ENCODE results near the gene FOLH1.
"Not testable (repeated sequence)": the region's sequence is repeated elsewhere in the genome, so short reads cannot be mapped to it uniquely, and the experiment has no call there.

FOLH1 gene

GRCh38 chr11:49208006-49208721 lies at the start of gene FOLH1:
Gene FOLH1 (minus strand): TSS chr11:49208602. CDS start chr11:49208409, 193 bp downstream.
- no peak for DNase-seq

DNA sequence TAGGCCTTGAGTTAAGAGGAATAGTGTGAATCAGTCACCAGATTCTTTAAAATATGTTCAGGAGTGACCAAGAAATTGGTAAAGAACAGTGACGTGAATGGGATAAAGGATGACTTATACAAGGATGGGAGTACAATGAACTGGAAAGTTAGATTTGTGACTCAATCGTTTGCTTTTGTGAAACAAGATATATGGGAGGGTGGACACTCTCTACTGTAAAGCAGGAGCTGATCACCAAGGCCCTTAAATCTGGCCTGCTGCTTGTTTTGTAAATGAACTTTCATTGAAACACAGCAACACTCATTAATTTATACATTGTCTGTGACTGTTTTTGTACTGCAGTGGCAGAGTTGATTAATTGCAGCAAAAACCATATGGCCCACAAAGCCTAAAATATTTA lies 46.7 kb upstream of the FOLH1 start:
- DNase-seq: not testable (repeated sequence)

DNA sequence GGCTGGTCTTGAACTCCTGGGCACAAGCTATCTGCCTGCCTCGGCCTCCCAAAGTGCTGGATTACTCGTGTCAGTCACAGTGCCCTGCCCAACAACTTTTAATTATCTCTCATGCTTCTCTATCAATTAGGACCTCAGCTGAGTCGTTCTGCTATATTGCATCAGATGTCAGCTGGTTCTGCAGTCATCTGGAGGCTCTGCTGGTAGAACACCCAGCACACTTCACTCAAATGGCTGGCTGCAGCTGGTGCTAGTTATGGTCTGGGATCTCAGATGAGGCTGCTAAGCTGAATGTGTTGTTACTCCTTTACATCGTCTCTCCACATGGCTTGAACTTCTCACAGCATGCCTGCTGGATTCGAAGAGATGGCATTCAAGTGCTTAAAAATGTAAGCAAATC lies 42.8 kb upstream of the FOLH1 start:
- DNase-seq: not testable (repeated sequence)

DNA sequence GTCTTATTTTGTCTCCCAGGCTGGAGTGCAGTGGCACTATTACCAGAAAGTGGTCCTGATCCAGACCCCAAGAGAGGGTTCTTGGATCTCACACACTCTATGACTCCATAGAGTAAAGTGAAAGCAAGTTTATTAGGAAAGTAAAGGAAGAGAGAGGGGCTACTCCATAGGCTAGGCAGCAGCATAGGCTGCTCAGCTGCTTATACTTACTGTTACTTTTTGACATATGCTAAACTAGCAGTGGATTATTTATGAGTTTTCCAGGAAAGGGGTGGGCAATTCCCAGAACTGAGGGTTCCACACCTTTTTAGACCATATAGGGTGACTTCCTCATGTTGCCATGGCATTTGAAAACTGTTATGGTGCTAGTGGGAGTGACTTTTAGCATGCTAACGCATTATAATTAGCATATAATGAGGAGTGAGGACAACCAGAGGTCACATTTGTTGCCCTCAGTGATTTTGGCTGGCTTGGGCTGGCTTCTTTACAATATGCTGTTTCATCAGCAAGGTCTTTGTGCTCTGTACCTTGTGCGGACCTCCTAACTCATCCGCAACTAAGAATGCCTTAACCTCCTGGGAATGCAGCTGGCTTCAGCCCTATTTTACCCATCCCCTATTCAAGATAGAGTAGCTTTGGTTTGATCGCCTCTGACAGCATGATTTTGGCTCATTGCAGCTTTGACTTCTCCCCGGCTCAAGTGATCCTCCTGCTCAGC lies 42.2 kb upstream of the FOLH1 start:
- not testable (repeated sequence) for DNase-seq

- DNase-seq: not testable (repeated sequence)
These were observed 41.0 kb upstream of the FOLH1 start for GRCh38 chr11:49249363-49249762.

- DNase-seq: not testable (repeated sequence)
These were observed 25.3 kb upstream of the FOLH1 start for GRCh38 chr11:49233685-49234084.

DNA sequence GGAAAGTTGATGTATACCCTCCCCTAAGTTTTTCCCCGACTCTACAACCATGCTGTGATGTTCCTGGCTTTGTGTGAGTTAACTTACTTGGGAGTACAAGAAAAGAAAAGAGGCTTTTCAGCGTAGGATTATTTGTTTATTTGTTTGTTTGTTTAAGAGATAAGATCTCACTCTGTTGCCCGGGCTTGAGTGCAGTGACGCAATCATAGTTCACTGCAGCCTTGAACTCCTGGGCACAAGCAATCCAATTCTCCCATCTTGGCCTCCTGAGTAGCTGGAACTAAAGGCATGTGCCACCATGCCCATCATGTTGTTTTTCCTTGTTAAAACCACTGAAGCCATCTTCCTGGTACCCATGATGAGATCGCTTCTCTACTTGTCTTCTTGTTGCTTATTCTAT lies 24.6 kb upstream of the FOLH1 start:
- not testable (repeated sequence) for DNase-seq

DNA sequence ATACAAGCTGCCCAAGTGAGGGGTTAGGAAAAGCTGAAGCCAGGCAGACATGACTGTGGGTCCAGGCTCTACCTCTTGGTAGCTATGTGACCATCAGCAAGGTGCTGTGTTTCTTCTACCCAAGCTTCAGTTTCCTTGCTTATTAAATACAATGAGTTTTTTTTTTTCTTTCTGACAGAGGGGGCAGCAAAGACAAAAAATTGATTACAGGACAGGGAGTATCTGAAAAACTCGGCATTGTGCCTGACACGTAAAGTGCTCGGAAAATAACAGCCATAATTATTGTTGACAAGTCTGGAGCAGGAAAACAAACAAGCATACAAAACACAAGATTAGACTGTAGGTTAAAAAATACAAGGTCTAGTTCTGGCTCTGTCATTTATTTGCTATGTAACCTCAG lies 23.3 kb upstream of the FOLH1 start:
- not testable (repeated sequence) for DNase-seq

DNA sequence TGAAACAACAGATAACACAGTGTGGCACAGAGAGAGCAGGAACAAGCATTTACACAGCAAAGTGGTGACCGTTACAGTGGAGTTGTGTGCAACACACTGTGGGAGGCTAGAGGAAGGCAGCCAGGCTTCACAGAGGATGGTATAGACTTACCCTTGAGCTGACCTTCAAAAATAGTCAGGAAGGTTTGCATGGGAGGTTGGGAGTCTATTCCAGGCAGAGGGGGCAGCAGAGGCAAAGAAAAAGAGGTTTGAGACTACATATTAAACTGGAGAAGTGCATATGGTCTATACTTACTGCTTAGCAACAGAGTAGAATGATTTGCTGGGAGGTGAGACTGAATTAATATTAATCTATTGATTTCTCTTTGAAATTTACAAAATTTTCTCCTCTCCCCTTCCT lies 22.1 kb upstream of the FOLH1 start:
- not testable (repeated sequence) for DNase-seq

DNA sequence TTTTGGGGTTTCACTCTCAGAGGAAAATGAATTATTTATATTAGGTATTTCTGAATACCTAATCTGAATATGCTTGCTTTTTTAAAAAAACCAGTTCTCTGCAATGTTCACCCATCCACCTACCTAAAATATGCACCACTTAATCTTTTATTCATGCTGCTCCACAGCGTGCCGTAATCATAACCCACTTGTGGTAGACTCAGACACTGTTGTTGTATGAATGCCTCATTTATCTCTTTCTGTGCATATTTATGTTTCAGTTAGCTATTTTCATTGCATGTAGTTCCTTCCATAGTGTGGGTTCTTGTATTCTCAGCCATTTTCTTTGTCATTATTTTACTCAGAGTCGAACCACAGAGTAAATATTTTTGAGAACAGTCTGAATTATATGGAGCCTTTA lies 21.6 kb upstream of the FOLH1 start:
- DNase-seq: not testable (repeated sequence)

GRCh38 chr11:49229136-49229535 lies 20.7 kb upstream of the FOLH1 start:
- not testable (repeated sequence) for DNase-seq

DNA sequence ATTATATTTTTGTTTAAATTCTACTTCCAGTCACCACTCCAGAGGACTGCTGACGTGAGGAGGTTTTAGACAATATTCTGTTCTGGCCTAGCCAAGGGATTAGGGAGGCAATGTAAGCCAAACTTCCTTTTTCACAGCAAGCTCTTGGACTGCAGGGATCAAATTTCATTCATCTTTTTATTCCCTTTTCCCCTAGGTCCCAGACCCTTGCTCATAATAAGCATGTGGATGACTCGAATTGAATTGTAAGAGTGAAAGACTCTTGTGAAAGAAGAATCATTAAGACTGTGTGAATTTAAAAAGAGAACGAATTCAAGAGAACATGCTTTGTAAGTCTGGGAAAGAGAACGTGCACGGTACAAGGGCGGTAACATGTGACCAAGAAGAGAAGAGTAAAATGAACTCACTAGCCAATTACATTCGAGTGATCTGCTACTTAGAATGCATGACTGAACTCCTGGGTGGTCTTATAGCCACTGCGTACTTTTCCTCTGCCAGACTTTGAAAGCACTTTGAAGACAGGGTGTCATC lies 16.9 kb upstream of the FOLH1 start:
- not testable (repeated sequence) for DNase-seq

GRCh38 chr11:49221112-49221511 lies 12.7 kb upstream of the FOLH1 start:
- DNase-seq: no peak

- no peak for DNase-seq
These were observed 4.7 kb upstream of the FOLH1 start for GRCh38 chr11:49213026-49213560.

GRCh38 chr11:49206999-49207398 lies 1.4 kb downstream of the FOLH1 start:
- not testable (repeated sequence) for DNase-seq

DNA sequence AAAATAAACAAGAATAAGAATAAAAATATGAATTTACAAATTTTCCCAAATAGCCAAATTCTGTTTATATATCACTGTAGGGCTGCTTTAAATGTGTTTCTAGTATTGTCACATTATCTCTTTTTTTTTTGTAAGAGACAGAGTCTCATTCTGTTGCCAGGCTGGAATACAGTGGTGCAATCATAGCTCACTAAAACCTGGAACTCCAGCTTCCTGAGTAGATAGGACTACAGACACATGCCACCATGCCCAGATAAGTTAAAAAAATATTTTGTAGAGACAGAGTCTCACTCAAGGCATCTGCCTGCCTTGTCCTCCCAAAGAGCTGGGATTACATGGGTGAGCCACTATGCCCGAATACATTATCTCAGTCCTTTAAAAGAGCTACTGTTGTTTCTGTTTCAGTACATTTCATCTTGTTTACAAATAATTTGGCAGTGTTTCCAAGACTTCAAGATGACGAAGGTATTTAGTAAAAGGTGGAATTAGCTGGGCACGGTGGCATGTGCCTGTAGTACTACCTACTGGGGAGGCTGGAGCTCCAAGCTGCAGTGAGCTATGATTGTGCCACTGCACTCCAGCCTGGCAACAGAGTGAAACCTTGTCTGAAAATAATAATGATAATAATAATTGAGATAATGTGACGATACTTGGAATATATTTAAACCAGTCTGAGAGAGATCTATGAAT lies 6.0 kb downstream of the FOLH1 start:
- DNase-seq: no peak

GRCh38 chr11:49196775-49197174 lies 11.6 kb downstream of the FOLH1 start:
- DNase-seq: not testable (repeated sequence)

DNA sequence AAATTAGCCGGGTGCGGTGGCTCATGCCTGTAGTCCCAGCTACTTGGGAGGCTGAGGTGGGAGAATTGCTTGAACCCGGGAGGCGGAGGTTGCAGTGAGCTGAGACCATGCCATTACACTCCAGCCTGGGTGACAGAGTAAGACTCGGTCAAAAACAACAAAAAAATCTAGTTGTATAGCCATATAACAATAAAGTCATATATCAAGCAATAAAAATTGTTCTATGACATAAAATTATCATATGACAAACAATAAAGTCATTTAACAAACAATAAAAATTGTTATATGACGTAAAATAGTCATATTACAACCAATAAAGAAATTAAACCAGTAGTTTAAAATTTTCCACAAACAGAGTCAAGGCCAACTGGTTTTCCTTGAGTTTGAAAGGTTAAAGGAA lies 12.4 kb downstream of the FOLH1 start:
- not testable (repeated sequence) for DNase-seq

- not testable (repeated sequence) for DNase-seq
These were observed 18.1 kb downstream of the FOLH1 start for GRCh38 chr11:49190287-49190686.

- not testable (repeated sequence) for DNase-seq
These were observed 22.2 kb downstream of the FOLH1 start for GRCh38 chr11:49186225-49186624.

- DNase-seq: not testable (repeated sequence)
These were observed 22.8 kb downstream of the FOLH1 start for GRCh38 chr11:49185597-49185996.

- not testable (repeated sequence) for DNase-seq
These were observed 23.6 kb downstream of the FOLH1 start for GRCh38 chr11:49184756-49185155.

GRCh38 chr11:49177936-49178335 lies 30.5 kb downstream of the FOLH1 start:
- peak; percentile 13 for DNase-seq

Data from NCI-H510A treated with DMSO at 0.1 percent for 48 hours (cell line).